Activated CD8-positive, alpha-beta memory T cell treated with anti-CD3 and anti-CD28 coated beads, Interleukin-2, amount 50 U/mL, for 1 hour (primary cell): ENCODE results near the gene CUL3.

ENCODE experiments used
- DNase-seq: peaks from one replicate; pipeline ENCODE4 v3.0.0-alpha.2; 2020; ENCODE audit errors: extremely low read depth

Gene CUL3

DNA sequence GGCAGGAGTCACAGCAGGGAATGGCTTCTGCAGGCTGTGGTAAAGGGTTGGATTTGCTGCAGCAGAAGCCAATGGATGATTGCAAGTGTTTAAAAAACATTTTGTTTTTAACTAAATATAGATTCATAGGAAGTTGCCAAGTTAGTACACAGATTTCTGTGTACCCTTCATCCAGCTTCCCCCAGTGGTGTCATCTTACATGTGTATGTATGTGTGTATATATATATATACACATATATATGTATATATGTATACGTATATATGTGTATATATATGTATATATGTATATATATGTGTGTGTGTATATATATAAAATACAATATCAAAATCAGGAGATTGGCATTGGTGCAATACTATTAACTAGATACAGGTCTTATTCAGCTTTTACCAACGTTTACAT lies 164.1 kb downstream of the CUL3 start:
- no peak for DNase-seq
